A673 (cell line): ENCODE measurements around the gene PLEK. TPM values are rescaled to one million over a fixed set of nuclear protein-coding genes. Genes with fewer than 3 reads are reported as not detected.
A peak's percentile ranks its signal among the peaks of the same experiment; 100 is the strongest.

ENCODE experiments used
- BruUV-seq: library from RNA; stranded (reverse); fragments of 400-500 nt; replicated peaks from 2 replicates; lab custom pipeline; 2021; lab: Mats Ljungman, UMichigan
- CTCF ChIA-PET: fragments of 300-600 bp; sonication (Branson Sonifier 250); formaldehyde crosslinking; loops from one replicate; lab custom pipeline; 2022; ENCODE audit warnings: antibody characterized with exemption; lab: Charles Lee
- POLR2A ChIA-PET: fragments of 300-600 bp; sonication (Branson Sonifier 250); formaldehyde crosslinking; loops from one replicate; lab custom pipeline; 2022; ENCODE audit warnings: antibody characterized with exemption; ENCODE audit not compliant: low non-redundant PET; lab: Charles Lee
- DNase-seq: peaks from one replicate; pipeline ENCODE4 v3.0.0-alpha.2; 2015; ENCODE audit warnings: low spot score
- H3K27ac ChIP-seq: fragments of 200-600 bp; sonication (generic); 2 replicates; pipeline ENCODE4 v1.5.1; 2016; ENCODE audit warnings: mixed run types, low read depth, mild to moderate bottlenecking, mixed read lengths, antibody characterized with exemption, low read length; ENCODE audit not compliant: poor library complexity, severe bottlenecking
- H3K27me3 ChIP-seq: fragments of 200-600 bp; sonication (generic); replicated peaks from 2 replicates; pipeline ENCODE4 v1.6.1; 2017; ENCODE audit warnings: mixed run types, low read depth, mild to moderate bottlenecking, mixed read lengths, antibody characterized with exemption, low read length; ENCODE audit not compliant: insufficient read depth, poor library complexity
- H3K36me3 ChIP-seq: fragments of 200-600 bp; sonication (generic); 2 replicates; pipeline ENCODE4 v1.6.1; 2016; ENCODE audit warnings: mixed run types, mild to moderate bottlenecking, mixed read lengths, antibody characterized with exemption, low read length; ENCODE audit not compliant: insufficient read depth, poor library complexity, severe bottlenecking
- H3K4me1 ChIP-seq: fragments of 200-600 bp; sonication (generic); 2 replicates; pipeline ENCODE4 v1.6.1; 2017; ENCODE audit warnings: mixed run types, mild to moderate bottlenecking, mixed read lengths, antibody characterized with exemption, low read length; ENCODE audit not compliant: insufficient read depth, poor library complexity, severe bottlenecking
- H3K4me3 ChIP-seq: fragments of 200-600 bp; sonication (generic); 2 replicates; pipeline ENCODE4 v1.5.1; 2016; ENCODE audit warnings: low read depth, mixed run types, mild to moderate bottlenecking, mixed read lengths, low read length; ENCODE audit not compliant: poor library complexity, severe bottlenecking
- H3K9me3 ChIP-seq: fragments of 200-600 bp; sonication (generic); 2 replicates; pipeline ENCODE4 v1.6.1; 2016; ENCODE audit warnings: mixed run types, low read depth, mild to moderate bottlenecking, mixed read lengths, antibody characterized with exemption, low read length; ENCODE audit not compliant: poor library complexity, severe bottlenecking
- CTCF ChIP-seq: fragments of 300-800, 200-600 bp; sonication (generic); conservative IDR thresholded peaks from 2 replicates; pipeline ENCODE4 v1.5.1; 2017; ENCODE audit warnings: low read depth, mild to moderate bottlenecking, antibody characterized with exemption, low read length, moderate library complexity, mixed read lengths
- EZH2 ChIP-seq: fragments of 200-600 bp; sonication (generic); IDR thresholded peaks from 2 replicates; pipeline ENCODE4 v1.6.1; 2017; ENCODE audit warnings: borderline replicate concordance, low read depth, mild to moderate bottlenecking, mixed read lengths, antibody characterized with exemption, low read length; ENCODE audit not compliant: poor library complexity, severe bottlenecking
- intact Hi-C: fragments of 100-400 bp; cut with micrococcal nuclease; formaldehyde crosslinking; loops from one replicate; pipeline ENCODE4 v1.10.0; 2022; ENCODE audit not compliant: unreplicated experiment
- total RNA-seq: library from RNA; stranded (reverse); gene quantifications from 2 replicates; pipeline ENCODE4 v1.2.3, GENCODE V29; 2021

PLEK gene
- total RNA-seq, 1 experiment from 2014 or later: not detected

- no peak for DNase-seq
- ChIA-PET POLR2A (interaction anchor here (0.6 kb wide), 1 partner anchor 31 kb away, joined by 3 read pairs; no protein-coding TSS in a partner anchor), CTCF (no interaction called here)
- TF ChIP-seq CTCF (no peak), EZH2 (no peak)
- H3K27ac ChIP-seq: no peak overlapping the region
- H3K9me3 ChIP-seq: no peaks in the 10 kb centered on the region
- no peak overlapping the region for H3K4me3 ChIP-seq
- H3K4me1 ChIP-seq: no peaks in the 10 kb centered on the region
- no TSS peak for BruUV-seq
- intact Hi-C loops: no loop called here
- H3K27me3 ChIP-seq: no peaks in the 10 kb centered on the region
- H3K36me3 ChIP-seq: no peaks in the 10 kb centered on the region
Measured at GRCh38 chr2:68333009-68333408, 32.1 kb upstream of the PLEK start.

GRCh38 chr2:68333931-68334330 is 31.2 kb upstream of the PLEK start:
- TF ChIP-seq EZH2 (no peak), CTCF (no peak)
- intact Hi-C loops: no loop called here
- no peaks in the 10 kb centered on the region for H3K36me3 ChIP-seq
- H3K9me3 ChIP-seq: no peaks in the 10 kb centered on the region
- no peak overlapping the region for H3K27ac ChIP-seq
- H3K4me1 ChIP-seq: no peaks in the 10 kb centered on the region
- peaks cover 6% of the 10 kb centered on the region for H3K27me3 ChIP-seq
- ChIA-PET CTCF (no interaction called here), POLR2A (no interaction called here)
- BruUV-seq: no TSS peak
- no peak for DNase-seq
- H3K4me3 ChIP-seq: no peak overlapping the region

GRCh38 chr2:68336192-68336591 is 28.9 kb upstream of the PLEK start:
- POLR2A ChIA-PET: no interaction called here
- Histone ChIP-seq H3K36me3 (no peaks in the 10 kb centered on the region), H3K4me3 (no peak overlapping the region), H3K27ac (no peak overlapping the region), H3K4me1 (no peaks in the 10 kb centered on the region), H3K9me3 (no peaks in the 10 kb centered on the region), H3K27me3 (peaks cover 23% of the 10 kb centered on the region)
- CTCF ChIA-PET: no interaction called here
- intact Hi-C loops: no loop called here
- peak; percentile 28 for DNase-seq
- TF ChIP-seq CTCF: no peak
- no peak for TF ChIP-seq EZH2
- no TSS peak for BruUV-seq
